Osteocyte (in vitro differentiated cells): ENCODE results near the gene PRPF8. TPM values are rescaled to one million over a fixed set of nuclear protein-coding genes. Genes with fewer than 3 reads are reported as not detected.
"Not testable (repeated sequence)": the region's sequence is repeated elsewhere in the genome, so short reads cannot be mapped to it uniquely, and the experiment has no call there.

Experiments used
- DNase-seq: peaks from one replicate; pipeline ENCODE4 v3.0.0; 2021; ENCODE audit warnings: mixed read lengths; ENCODE audit not compliant: unreplicated experiment; ENCODE audit errors: extremely low spot score
- H3K27ac Mint-ChIP-seq: one replicate; pipeline ENCODE4 v1.8.0; 2021; ENCODE audit warnings: mild to moderate bottlenecking, mixed read lengths; ENCODE audit not compliant: unreplicated experiment
- H3K27me3 Mint-ChIP-seq: one replicate; pipeline ENCODE4 v1.8.0; 2021; ENCODE audit warnings: mixed read lengths; ENCODE audit not compliant: unreplicated experiment
- H3K36me3 Mint-ChIP-seq: one replicate; pipeline ENCODE4 v1.8.0; 2021; ENCODE audit warnings: mixed read lengths; ENCODE audit not compliant: unreplicated experiment
- H3K4me1 Mint-ChIP-seq: one replicate; pipeline ENCODE4 v1.8.0; 2021; ENCODE audit warnings: mixed read lengths; ENCODE audit not compliant: unreplicated experiment
- H3K4me3 Mint-ChIP-seq: one replicate; pipeline ENCODE4 v1.8.0; 2021; ENCODE audit warnings: mild to moderate bottlenecking, moderate library complexity, mixed read lengths; ENCODE audit not compliant: unreplicated experiment
- H3K9me3 Mint-ChIP-seq: one replicate; pipeline ENCODE4 v1.8.0; 2021; ENCODE audit warnings: mixed read lengths; ENCODE audit not compliant: unreplicated experiment
- total RNA-seq: library from RNA; stranded (reverse); gene quantifications from 2 replicates; pipeline ENCODE4 v1.2.1, GENCODE V29; 2021
- TF ChIP-seq, protein P1 (sequence below): fragments of 200-600 bp; sonication (generic); IDR thresholded peaks from 2 replicates; pipeline ENCODE4 v1.5.0; 2021; ENCODE audit warnings: antibody characterized with exemption, mild to moderate bottlenecking, moderate library complexity

The PRPF8 gene
- total RNA-seq, 1 donor from 2014 or later: 238 TPM

DNA sequence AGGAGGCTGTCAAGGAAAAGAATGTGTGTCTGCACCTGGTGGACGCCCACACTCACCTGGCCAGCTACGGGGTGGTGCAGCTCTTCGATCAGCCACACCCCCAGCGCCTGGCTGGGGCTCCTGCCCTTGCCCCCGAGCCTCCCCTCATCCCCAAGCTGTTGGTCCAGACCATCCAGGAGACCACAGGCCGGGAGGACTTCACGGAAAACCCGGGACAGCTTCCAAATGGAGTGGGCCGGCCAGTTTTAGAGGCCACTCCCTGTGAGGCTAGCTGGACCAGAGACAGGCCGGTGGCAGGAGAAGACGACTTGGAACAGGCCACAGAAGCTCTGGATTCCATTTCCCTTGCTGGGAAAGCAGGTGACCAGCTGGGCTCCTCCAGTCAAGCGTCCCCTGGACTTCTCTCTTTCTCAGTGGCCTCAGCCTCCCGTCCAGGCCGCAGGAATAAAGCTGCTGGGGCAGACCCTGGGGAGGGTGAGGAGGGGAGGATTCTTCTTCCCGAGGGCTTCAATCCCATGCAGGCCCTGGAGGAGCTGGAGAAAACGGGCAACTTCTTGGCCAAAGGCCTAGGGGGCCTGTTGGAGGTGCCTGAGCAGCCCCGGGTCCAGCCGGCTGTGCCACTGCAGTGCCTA, 42.1 kb upstream of the PRPF8 start:
- Mint-ChIP-seq H3K36me3 (peaks cover 5% of the 10 kb centered on the region), H3K4me3 (no peak overlapping the region), H3K27ac (no peak overlapping the region), H3K9me3 (no peaks in the 10 kb centered on the region), H3K27me3 (no peaks in the 10 kb centered on the region), H3K4me1 (peaks cover 29% of the 10 kb centered on the region)
- no peak for DNase-seq
- TF ChIP-seq, protein P1, sequence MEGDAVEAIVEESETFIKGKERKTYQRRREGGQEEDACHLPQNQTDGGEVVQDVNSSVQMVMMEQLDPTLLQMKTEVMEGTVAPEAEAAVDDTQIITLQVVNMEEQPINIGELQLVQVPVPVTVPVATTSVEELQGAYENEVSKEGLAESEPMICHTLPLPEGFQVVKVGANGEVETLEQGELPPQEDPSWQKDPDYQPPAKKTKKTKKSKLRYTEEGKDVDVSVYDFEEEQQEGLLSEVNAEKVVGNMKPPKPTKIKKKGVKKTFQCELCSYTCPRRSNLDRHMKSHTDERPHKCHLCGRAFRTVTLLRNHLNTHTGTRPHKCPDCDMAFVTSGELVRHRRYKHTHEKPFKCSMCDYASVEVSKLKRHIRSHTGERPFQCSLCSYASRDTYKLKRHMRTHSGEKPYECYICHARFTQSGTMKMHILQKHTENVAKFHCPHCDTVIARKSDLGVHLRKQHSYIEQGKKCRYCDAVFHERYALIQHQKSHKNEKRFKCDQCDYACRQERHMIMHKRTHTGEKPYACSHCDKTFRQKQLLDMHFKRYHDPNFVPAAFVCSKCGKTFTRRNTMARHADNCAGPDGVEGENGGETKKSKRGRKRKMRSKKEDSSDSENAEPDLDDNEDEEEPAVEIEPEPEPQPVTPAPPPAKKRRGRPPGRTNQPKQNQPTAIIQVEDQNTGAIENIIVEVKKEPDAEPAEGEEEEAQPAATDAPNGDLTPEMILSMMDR: no peak

DNA sequence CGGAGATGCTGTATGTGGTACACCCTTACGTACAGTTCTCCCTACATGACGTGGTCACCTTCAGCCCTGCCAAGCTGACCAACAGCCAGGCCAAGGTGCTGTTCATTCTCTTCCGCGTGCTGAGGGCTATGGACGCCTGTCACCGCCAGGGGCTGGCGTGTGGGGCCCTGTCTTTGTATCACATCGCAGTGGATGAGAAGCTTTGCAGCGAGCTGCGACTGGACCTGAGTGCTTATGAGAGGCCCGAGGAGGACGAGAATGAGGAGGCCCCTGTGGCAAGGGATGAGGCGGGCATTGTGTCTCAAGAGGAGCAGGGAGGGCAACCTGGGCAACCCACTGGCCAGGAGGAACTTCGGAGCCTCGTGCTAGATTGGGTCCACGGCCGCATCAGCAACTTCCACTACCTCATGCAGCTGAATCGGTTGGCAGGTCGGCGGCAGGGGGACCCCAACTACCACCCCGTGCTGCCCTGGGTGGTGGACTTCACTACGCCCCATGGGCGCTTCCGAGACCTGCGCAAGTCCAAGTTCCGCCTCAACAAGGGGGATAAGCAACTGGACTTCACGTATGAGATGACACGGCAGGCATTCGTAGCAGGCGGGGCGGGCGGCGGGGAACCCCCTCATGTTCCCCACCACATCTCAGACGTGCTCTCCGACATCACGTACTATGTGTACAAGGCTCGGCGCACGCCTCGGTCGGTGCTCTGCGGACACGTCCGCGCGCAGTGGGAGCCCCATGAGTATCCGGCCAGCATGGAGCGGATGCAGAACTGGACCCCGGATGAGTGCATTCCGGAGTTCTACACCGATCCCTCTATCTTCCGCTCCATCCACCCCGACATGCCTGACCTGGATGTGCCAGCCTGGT, 41.2 kb upstream of the PRPF8 start:
- TF ChIP-seq, protein P1: no peak
- Mint-ChIP-seq H3K4me3 (peak overlapping the region; percentile 67), H3K36me3 (peaks cover 5% of the 10 kb centered on the region), H3K27me3 (no peaks in the 10 kb centered on the region), H3K4me1 (peaks cover 31% of the 10 kb centered on the region), H3K27ac (no peak overlapping the region), H3K9me3 (no peaks in the 10 kb centered on the region)
- DNase-seq: peak; percentile 84

DNA sequence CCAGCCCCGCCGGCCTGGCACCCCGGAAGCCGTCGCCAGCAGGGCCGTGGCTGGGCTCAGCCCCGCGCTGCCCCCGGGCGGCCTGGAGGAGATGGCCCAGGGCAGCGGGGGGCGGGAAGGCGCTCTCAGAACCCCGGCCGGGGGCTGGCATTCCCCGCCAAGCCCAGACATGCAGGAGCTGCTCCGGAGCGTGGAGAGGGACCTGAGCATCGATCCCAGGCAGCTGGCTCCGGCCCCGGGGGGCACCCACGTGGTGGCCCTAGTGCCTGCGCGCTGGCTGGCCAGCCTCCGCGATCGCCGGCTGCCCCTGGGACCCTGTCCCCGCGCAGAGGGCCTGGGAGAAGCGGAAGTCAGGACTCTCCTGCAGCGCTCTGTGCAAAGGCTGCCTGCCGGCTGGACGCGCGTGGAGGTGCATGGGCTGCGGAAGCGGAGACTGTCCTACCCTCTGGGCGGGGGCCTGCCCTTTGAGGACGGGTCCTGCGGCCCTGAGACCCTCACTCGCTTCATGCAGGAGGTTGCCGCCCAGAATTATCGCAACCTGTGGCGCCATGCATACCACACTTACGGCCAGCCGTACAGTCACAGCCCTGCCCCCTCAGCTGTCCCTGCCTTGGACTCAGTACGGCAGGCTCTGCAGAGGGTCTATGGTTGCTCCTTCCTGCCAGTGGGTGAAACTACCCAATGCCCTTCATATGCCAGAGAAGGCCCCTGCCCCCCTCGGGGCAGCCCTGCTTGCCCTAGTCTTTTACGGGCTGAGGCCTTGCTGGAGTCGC, 40.4 kb upstream of the PRPF8 start:
- DNase-seq: peak; percentile 83
- TF ChIP-seq, protein P1: no peak
- H3K27ac Mint-ChIP-seq: no peak overlapping the region

DNA sequence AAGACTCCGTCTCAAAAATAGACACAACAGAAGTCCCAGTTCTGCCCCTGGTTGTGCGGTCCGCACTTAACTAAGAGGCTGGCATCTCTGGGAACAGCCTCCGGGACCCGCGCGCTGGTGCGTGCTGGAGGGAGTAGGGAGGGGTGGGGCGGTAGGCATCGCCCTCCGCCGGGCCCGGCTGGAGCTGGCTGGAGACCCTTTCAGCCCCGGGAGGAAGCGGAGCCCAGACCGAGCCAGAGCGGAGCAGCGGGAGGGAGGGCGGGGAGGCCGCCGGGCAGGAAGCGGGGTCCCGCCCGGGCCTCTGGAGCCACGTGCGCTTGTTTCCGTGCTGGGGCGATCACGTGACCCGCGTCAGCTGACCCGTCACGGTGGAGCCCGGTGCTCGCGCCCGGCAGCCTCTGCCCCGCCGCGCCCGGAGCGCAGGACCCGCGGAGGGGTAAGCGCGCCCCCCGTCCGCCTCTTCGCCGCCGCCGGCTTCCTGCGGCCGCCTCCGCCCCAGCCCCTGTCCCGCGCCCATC, 39.7 kb upstream of the PRPF8 start, which contains the start of gene WDR81:
Gene WDR81, plus strand, starts transcription at position 354 of the 518 bp plus-strand sequence. CDS start 256 bp downstream, outside the sequence.
- DNase-seq: peak; percentile 95
- H3K27me3 Mint-ChIP-seq: no peaks in the 10 kb centered on the region
- peaks cover 5% of the 10 kb centered on the region for H3K36me3 Mint-ChIP-seq
- H3K27ac Mint-ChIP-seq: peak within 1 kb of the TSS; percentile 71
- peak within 1 kb of the TSS; percentile 70 for H3K4me3 Mint-ChIP-seq
- TF ChIP-seq, protein P1: no peak
- no peaks in the 10 kb centered on the region for H3K9me3 Mint-ChIP-seq
- peaks cover 34% of the 10 kb centered on the region for H3K4me1 Mint-ChIP-seq

More for the DNA sequence above, 40.4 kb upstream of the PRPF8 start:
- no peaks in the 10 kb centered on the region for H3K9me3 Mint-ChIP-seq
- no peaks in the 10 kb centered on the region for H3K27me3 Mint-ChIP-seq
- peaks cover 39% of the 10 kb centered on the region for H3K4me1 Mint-ChIP-seq
- peak overlapping the region; percentile 67 for H3K4me3 Mint-ChIP-seq
- H3K36me3 Mint-ChIP-seq: peaks cover 5% of the 10 kb centered on the region

DNA sequence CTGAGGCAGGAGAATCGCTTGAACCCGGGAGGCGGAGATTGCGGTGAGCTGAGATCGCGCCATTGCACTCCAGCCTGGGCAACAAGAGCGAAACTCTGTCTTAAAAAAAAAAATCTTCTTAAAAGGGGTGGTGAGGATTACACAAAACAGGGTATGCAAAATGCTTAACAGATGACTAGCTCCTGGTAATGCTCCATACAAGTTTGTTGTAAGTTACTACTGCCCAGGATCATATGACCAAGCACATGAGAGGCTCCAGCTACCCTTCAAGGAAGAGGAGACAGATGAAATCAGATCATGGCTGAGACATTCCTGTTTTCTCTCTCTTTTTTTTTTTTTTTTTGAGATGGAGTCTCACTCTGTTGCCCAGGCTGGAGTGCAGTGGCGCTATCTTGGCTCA, 37.4 kb upstream of the PRPF8 start:
- DNase-seq, H3K36me3 Mint-ChIP-seq: not testable (repeated sequence)

More for the DNA sequence above, 37.4 kb upstream of the PRPF8 start:
- H3K9me3 Mint-ChIP-seq, H3K27ac Mint-ChIP-seq, H3K4me3 Mint-ChIP-seq, H3K27me3 Mint-ChIP-seq: not testable (repeated sequence)
- peaks cover 44% of the 10 kb centered on the region for H3K4me1 Mint-ChIP-seq
